Measurements from ENCODE around the gene SPNS1.
"Not testable (repeated sequence)": the region's sequence is repeated elsewhere in the genome, so short reads cannot be mapped to it uniquely, and the experiment has no call there.

The SPNS1 gene

GRCh38 chr16:28951410-28951943, 23.1 kb upstream of the SPNS1 start:
- DNase-seq (ENCODE audit: low read depth in 2 of 3, low spot score in 2 of 3) = no peak

GRCh38 chr16:28958216-28958615, 16.4 kb upstream of the SPNS1 start:
- DNase-seq (ENCODE audit: low read depth in 2 of 3, low spot score in 2 of 3) = no peak

- no peak for DNase-seq (ENCODE audit: low read depth in 2 of 3, low spot score in 2 of 3)
These were observed 15.7 kb upstream of the SPNS1 start for GRCh38 chr16:28958836-28959235.

GRCh38 chr16:28964072-28964471, 10.5 kb upstream of the SPNS1 start:
- no peak for DNase-seq (ENCODE audit: low read depth in 2 of 3, low spot score in 2 of 3)

GRCh38 chr16:28964496-28964895, 10.1 kb upstream of the SPNS1 start:
- DNase-seq (ENCODE audit: low read depth in 2 of 3, low spot score in 2 of 3) = no peak

- DNase-seq (ENCODE audit: low read depth in 2 of 3, low spot score in 2 of 3) = no peak
These were observed 7.4 kb upstream of the SPNS1 start for GRCh38 chr16:28967156-28967555.

GRCh38 chr16:28969696-28970095, 4.9 kb upstream of the SPNS1 start:
- DNase-seq (ENCODE audit: low read depth in 2 of 3, low spot score in 2 of 3) = not testable (repeated sequence)

GRCh38 chr16:28974007-28974436, 556 bp upstream of the SPNS1 start:
- no peak for DNase-seq (ENCODE audit: low read depth in 2 of 3, low spot score in 2 of 3)

- DNase-seq (ENCODE audit: low read depth in 2 of 3, low spot score in 2 of 3) = no peak
These were observed 601 bp downstream of the SPNS1 start for GRCh38 chr16:28975158-28975599.

GRCh38 chr16:28977703-28978662, 3.4 kb downstream of the SPNS1 start:
- DNase-seq (ENCODE audit: low read depth in 2 of 3, low spot score in 2 of 3) = no peak

GRCh38 chr16:28980330-28980729, 5.8 kb downstream of the SPNS1 start:
- not testable (repeated sequence) for DNase-seq (ENCODE audit: low read depth in 2 of 3, low spot score in 2 of 3)

GRCh38 chr16:28980929-28981328, 6.4 kb downstream of the SPNS1 start:
- no peak for DNase-seq (ENCODE audit: low read depth in 2 of 3, low spot score in 2 of 3)

GRCh38 chr16:28981517-28981916, 6.9 kb downstream of the SPNS1 start:
- peak in 1 of 3 experiments; percentile 53 for DNase-seq (ENCODE audit: low read depth in 2 of 3, low spot score in 2 of 3)

GRCh38 chr16:28982418-28982817, 7.8 kb downstream of the SPNS1 start:
- DNase-seq (ENCODE audit: low read depth in 2 of 3, low spot score in 2 of 3) = no peak

GRCh38 chr16:28982949-28983348, 8.4 kb downstream of the SPNS1 start:
- DNase-seq (ENCODE audit: low read depth in 2 of 3, low spot score in 2 of 3) = no peak

GRCh38 chr16:28983644-28984043, 9.1 kb downstream of the SPNS1 start:
- DNase-seq (ENCODE audit: low read depth in 2 of 3, low spot score in 2 of 3) = no peak

- DNase-seq (ENCODE audit: low read depth in 2 of 3, low spot score in 2 of 3) = no peak
These were observed 9.5 kb downstream of the SPNS1 start for GRCh38 chr16:28984091-28984490.

- peak in 2 of 3 experiments; percentile 44 to 65 for DNase-seq (ENCODE audit: low read depth in 2 of 3, low spot score in 2 of 3)
These were observed 10.1 kb downstream of the SPNS1 start, which contains the start of gene LAT for GRCh38 chr16:28984619-28985135. Gene LAT (plus strand): TSS chr16:28985052. CDS start chr16:28985418, 366 bp downstream.

GRCh38 chr16:28985211-28986041, 10.8 kb downstream of the SPNS1 start:
- DNase-seq (ENCODE audit: low read depth in 2 of 3, low spot score in 2 of 3) = no peak

GRCh38 chr16:28986046-28986445, 11.5 kb downstream of the SPNS1 start:
- no peak for DNase-seq (ENCODE audit: low read depth in 2 of 3, low spot score in 2 of 3)

GRCh38 chr16:28986492-28986891, 11.9 kb downstream of the SPNS1 start:
- DNase-seq (ENCODE audit: low read depth in 2 of 3, low spot score in 2 of 3) = no peak

Measured in activated CD8-positive, alpha-beta memory T cell treated with anti-CD3 and anti-CD28 coated beads for 48 hours (primary cell).